GM21390 (cell line): ENCODE data around the gene SPATA12.
A peak's percentile ranks its signal among the peaks of the same experiment; 100 is the strongest.

Experiments used
- ATAC-seq: cut with Tn5 transposase; IDR thresholded peaks from one replicate; pipeline ENCODE4 v1.9.1; 2021; ENCODE audit not compliant: unreplicated experiment

The SPATA12 gene

GRCh38 chr3:57048728-57049127 lies 11.7 kb upstream of the SPATA12 start:
- ATAC-seq, result no peak

GRCh38 chr3:57052662-57053061 lies 7.8 kb upstream of the SPATA12 start:
- ATAC-seq, result no peak

DNA sequence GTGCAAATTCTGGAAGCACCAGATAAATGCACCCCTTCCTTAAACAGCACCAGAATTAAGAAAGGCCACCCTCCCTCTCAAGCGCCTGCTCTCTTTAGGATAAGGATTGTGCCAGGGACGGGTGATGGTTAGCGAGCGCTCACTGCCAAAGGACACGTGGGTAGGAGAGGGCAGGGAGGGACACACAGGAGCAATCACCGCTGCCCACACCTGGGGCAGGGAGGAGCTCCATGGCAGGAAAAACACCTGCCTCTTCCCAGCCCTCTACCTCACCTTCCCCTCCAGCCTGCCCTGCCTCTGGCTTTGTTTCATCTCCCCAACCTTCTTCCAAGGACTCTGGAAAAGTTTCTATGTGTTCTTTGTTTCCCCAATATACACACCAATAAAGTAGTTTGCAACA lies 7.3 kb upstream of the SPATA12 start:
- no peak for ATAC-seq

- ATAC-seq, result no peak
These were observed 3.1 kb upstream of the SPATA12 start for GRCh38 chr3:57057351-57057750.

- no peak for ATAC-seq
These were observed 1.1 kb upstream of the SPATA12 start for GRCh38 chr3:57059411-57059810.

- no peak for ATAC-seq
These were observed 1.1 kb downstream of the SPATA12 start for GRCh38 chr3:57061556-57061955.

DNA sequence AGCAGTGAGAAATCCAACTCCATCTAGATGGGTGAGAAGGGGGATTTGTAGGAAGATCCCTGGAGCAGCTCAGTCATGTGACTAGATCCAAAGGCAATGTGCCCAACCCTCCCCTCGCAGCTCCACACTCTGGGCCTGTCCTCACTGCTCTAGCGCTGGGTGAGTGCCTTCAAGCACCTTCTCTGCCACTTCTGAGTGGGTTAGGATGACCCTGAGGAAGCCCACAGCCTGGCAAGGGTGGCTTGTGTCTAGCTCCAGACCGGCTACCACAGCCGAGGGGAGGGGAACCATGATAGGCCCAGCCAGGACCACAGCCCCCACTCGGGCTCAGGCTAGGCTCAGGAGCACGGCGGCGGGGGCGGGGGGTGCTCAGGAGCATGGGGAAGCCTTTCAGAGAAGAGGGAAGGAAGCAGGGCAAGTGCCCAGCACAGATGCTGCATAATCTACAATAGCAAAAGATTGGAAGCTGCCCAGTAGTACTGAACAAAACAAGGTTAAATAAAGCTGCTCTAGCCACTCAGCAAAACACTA lies 1.7 kb downstream of the SPATA12 start:
- no peak for ATAC-seq

DNA sequence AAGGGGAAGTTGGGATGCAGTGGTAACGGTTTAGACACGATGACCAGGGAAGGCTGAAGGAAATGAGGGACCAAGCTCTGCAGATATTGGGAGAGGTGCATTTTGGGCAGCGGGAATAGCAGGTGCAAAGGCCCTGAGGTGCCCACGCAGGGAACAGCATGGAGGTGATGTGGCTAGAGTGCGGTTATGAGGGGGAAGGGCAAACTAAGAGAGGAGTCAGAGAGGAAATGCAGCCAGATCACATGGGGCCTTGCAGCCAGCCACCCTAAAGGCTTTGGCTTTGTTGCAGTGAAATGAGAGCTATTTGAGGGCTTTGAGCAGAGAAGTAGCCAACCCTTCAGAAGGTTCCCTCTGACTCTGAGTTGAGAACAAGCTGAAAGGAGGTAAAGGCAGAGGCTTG lies 2.6 kb downstream of the SPATA12 start:
- no peak for ATAC-seq

DNA sequence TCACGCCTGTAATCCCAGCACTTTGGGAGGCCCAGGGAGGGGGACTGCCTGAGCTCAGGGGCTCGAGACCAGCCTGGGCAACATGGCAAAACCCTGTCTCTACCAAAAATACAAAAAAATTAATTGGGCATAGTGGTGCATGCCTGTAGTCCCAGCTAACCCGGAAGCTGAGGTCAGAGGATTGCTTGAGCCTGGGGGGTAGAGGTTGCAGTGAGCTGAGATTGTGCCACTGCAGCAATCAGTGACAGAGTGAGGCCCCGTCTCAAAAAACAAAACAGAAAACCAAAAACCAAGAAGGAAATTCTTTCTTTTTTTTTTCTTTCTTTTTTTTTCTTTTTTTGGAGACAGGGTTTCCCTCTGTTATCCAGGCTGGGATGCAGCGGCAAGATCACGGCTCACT lies 3.5 kb downstream of the SPATA12 start:
- ATAC-seq, result no peak

DNA sequence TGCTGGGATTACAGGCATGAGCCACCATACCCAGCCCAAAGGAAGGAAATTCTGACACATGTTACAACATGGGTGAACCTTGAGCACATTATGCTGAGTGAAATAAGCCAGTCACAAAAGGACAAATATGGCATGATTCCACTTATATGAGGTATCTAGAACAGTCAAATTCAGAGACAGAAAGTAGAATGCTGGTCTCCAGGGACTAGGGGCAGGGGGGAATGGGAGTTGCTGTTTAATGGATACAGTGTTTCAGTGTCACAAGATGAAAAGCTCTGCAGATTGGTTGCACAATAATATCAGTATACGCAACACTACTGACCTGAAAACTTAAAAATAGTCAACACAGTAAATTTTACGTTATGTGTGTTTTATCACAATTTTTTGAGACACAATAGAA lies 4.1 kb downstream of the SPATA12 start:
- no peak for ATAC-seq

DNA sequence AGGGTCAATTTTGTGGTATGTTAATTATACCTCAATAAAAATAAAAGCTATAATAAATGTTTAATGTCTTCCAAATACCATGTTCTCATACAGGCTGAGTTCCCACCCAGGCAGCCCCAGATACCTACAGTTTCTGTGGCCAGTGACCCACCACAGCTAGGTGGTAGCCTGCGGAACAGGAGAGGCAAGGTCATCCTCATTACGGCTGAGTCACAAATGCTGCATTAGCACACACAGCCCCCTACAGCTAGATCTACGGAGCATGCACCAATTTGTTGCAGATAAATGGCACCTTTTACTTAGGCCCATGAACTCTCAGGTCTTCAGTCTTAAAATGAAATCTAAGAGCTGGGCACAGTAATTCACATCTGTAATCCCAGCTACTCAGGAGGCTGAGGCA lies 5.1 kb downstream of the SPATA12 start:
- no peak for ATAC-seq

- ATAC-seq, result no peak
These were observed 6.0 kb downstream of the SPATA12 start for GRCh38 chr3:57066471-57066870.

GRCh38 chr3:57068437-57069089 lies 8.1 kb downstream of the SPATA12 start:
- peak; percentile 100 for ATAC-seq

DNA sequence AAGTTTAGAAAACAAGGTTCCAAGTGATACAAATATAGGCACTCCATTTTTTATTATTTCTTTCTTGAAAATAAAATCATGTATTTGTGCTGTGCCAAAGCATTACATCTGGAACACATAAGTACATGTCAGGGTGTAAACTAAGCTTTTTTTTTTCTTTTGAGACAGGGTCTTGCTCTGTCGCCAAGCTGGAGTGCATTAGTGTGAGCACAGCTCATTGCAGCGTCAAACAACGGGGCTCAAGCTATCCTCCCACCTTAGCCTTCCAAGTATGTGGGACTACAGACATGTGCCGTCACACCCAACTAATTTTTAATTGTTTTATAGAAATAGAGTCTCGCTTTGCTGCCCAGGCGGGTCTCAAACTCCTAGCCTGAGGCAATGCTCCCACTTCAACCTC lies 9.0 kb downstream of the SPATA12 start:
- ATAC-seq, result no peak

DNA sequence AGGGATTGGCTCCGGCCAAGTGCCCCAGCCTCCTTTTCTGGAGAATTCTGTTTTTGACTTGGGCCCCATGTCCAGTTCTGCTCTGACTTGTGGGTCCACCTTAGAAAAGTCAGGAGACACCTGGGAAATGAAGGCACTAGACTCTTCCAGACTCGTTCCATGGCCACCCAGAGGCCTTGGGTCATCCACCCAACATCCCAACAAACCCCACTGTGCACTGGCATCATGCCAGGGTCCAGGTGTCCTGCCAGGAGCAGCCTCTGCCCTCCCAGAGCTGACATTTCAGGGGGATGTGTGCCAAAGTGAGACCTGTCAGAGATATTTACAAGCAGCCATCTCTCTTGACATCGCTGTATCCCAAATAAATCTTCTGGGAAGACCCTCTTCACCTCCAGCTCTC lies 13.2 kb downstream of the SPATA12 start:
- ATAC-seq, result no peak

GRCh38 chr3:57074135-57074534 lies 13.7 kb downstream of the SPATA12 start:
- ATAC-seq, result no peak

GRCh38 chr3:57076422-57076951 lies 16.0 kb downstream of the SPATA12 start:
- ATAC-seq, result no peak

- no peak for ATAC-seq
These were observed 17.3 kb downstream of the SPATA12 start for GRCh38 chr3:57077630-57078343.

GRCh38 chr3:57078344-57078634 lies 17.8 kb downstream of the SPATA12 start:
- ATAC-seq, result no peak

- no peak for ATAC-seq
These were observed 18.4 kb downstream of the SPATA12 start for GRCh38 chr3:57078635-57079473.

- no peak for ATAC-seq
These were observed 19.0 kb downstream of the SPATA12 start for GRCh38 chr3:57079474-57079831.

DNA sequence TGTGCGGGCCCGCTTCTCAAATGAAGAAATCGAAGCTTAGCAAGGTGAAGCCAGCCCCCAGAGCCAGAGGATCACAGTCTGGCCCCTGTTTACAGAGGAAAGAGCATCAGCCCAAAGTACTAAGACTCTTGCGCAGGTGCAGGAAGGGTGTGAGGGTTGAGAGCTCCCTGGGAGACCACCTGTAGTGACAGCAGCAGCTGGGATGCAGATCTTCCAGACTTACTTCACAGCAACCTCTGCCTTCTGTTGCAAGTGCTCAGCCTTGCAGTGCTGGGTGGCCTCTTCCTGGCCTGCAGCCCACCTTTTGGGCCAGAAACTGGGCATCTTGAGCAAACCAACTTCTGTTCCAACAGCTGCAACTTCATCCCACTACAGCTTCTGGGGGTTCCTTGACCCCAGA lies 19.7 kb downstream of the SPATA12 start:
- no peak for ATAC-seq
